AG09319 (cell line): ENCODE data around the gene DYRK4.

Experiments used
- DNase-seq: peaks from one replicate; pipeline ENCODE4 v3.0.0-alpha.2; 2010; ENCODE audit warnings: low read depth; ENCODE audit errors: extremely low read depth
- CTCF ChIP-seq: IDR thresholded peaks from 2 replicates; pipeline ENCODE4 v1.5.1; 2011; ENCODE audit warnings: low read depth, mild to moderate bottlenecking, inconsistent platforms, low read length, moderate library complexity

Gene DYRK4

DNA sequence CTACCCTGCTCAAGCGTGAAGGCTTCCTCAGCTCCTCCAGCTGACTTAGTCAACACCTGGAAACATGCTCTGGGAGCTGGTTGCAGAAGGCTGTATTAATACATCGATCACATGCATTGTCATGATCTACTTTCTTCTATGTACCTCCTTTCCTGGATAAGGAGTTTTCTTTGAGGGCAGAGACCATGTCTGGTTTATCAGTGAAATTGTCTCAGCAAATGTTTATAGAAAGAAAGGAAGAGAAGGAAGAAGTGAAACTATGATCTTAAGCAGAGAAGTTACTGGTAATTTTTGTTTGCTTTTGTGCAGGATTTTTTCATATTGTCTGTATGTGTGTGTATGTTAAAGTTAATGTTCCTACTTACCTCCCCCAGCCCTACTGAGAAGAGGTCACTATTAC, 4.5 kb downstream of the DYRK4 start:
- no peak for DNase-seq
- TF ChIP-seq CTCF: no peak

GRCh38 chr12:4567073-4567881, 5.3 kb downstream of the DYRK4 start:
- TF ChIP-seq CTCF: no peak
- no peak for DNase-seq

GRCh38 chr12:4569261-4569660, 7.3 kb downstream of the DYRK4 start:
- DNase-seq: no peak
- TF ChIP-seq CTCF: no peak

- no peak for DNase-seq
- no peak for TF ChIP-seq CTCF
Observed at GRCh38 chr12:4572680-4573079, 10.7 kb downstream of the DYRK4 start.

DNA sequence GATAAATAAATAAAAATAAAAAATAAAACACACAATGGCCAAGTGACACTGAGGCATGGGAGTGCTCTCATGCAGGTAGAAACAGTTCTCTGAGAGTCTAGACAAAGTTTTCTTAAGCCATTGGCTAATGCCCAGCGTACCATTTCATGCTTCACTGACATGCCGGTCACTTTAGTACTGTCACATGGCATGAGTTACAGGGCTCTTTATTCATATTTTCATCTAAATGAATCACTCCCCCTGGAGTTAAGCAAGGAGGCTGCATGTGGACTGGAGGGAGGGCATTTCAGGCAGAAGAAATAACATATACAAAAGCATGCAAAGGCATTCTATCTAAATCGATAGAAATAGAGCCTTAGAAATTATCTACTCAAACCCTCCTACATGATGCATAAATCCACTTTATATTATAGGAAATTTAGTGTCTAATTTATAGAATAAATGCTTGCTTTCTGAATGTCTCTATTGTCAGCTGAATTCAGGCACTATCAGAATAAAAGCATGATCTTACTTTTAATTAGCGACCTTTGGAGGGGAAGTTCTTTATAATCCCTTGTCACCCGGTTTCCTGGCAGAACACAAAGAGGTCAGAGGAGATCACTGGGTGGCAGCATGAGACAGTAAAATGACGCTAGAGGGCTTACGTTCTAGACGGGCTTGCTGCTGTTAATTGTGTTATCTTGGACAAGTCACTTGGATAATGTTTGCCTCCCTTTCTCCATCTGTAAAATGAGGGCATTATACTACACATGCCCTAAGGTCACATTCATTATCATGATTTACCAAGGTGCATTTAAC, 17.5 kb downstream of the DYRK4 start:
- DNase-seq: no peak
- TF ChIP-seq CTCF: no peak; the same call in 1 of the 2 replicates

DNA sequence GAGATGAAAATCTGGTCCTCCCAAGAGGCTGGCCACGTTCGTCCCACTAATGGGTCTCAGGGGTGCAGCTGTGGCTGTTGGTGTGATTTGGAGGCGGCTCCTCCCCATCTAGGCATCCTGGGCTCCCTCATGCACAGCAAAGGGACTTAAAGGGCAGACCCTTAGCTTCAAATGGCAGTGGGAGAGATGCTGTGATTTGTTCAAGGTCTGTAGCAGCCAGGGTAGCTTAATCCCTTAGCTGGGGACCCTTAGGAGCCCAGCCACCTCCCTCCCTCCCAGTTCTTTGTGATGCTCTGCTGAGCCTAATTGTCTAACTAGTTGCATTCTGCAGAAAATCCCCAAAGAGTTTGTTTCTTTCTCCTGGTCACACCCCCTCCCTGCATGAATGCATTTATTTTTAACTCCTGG, 18.3 kb downstream of the DYRK4 start:
- no peak for DNase-seq
- TF ChIP-seq CTCF: no peak

DNA sequence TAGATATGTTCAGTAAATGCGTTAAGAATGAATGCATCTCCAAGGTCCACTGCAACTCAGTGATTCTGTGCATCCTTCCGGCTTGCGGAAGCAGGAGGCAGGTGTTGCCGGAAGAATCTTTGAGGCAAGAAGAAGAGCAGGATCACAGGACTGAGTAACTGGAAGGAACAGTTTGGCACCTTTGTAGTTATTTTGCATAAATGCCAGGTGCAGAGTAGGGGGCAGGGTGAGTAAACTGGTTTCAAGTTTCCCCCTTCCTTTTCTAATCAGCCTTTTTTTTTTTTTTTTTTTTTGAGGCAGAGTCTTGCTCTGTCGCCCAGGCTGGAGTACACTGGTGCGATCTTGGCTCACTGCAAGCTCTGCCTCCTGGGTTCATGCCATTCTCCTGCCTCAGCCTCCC, 22.3 kb downstream of the DYRK4 start:
- TF ChIP-seq CTCF: no peak
- DNase-seq: no peak
